Tibial artery (tissue), 4 donors: ENCODE measurements around the gene SAP30.

Experiments
- DNase-seq, 2 donors: peaks; one replicate each; pipeline ENCODE4 v3.0.0-alpha.2; 2019
- H3K27ac ChIP-seq, 2 donors: fragments of 200-600 bp; sonication (generic) in 1 of 2; 1 replicate in 1 of 2; 2 replicates in 1 of 2; pipeline ENCODE4 v1.5.1; 2018 to 2019; ENCODE audit warnings: mild to moderate bottlenecking in 1 of 2
- H3K27me3 ChIP-seq, 2 donors: fragments of 200-600 bp; sonication (generic) in 1 of 2; one replicate each; pipeline versions ENCODE4 v1.5.1 to v1.6.0; 2016 to 2019
- H3K36me3 ChIP-seq, 3 donors: fragments of 200-600 bp; sonication (generic) in 2 of 3; one replicate each; pipeline ENCODE4 v1.5.1; 2016 to 2019; ENCODE audit warnings: mild to moderate bottlenecking in 2 of 3
- H3K4me1 ChIP-seq, 4 donors: fragments of 200-600 bp; sonication (generic) in 2 of 4; 1 replicate in 3 of 4; 2 replicates in 1 of 4; pipeline ENCODE4 v1.5.1; 2016 to 2019
- H3K4me3 ChIP-seq, 2 donors: fragments of 200-600 bp; sonication (generic) in 1 of 2; 1 replicate in 1 of 2; 2 replicates in 1 of 2; pipeline ENCODE4 v1.5.1; 2018 to 2019; ENCODE audit warnings: mild to moderate bottlenecking in 2 of 2
- H3K9me3 ChIP-seq, 3 donors: fragments of 200-600 bp; sonication (generic) in 1 of 3; one replicate each; pipeline ENCODE4 v1.5.1; 2016 to 2019
- CTCF ChIP-seq, 2 experiments: fragments of 200-600 bp in 1 of 2; fragments of 450-650 bp in 1 of 2; IDR thresholded peaks; one replicate each; pipeline ENCODE4 v1.5.1; 2017 to 2019; ENCODE audit warnings: antibody characterized with exemption in 2 of 2, mild to moderate bottlenecking in 1 of 2, moderate library complexity in 1 of 2
- intact Hi-C: fragments of 100-400 bp; cut with DNase I; formaldehyde crosslinking; loops from one replicate; pipeline ENCODE4 v1.15.0; 2023; ENCODE audit warnings: low total_unique reads

SAP30 gene

DNA sequence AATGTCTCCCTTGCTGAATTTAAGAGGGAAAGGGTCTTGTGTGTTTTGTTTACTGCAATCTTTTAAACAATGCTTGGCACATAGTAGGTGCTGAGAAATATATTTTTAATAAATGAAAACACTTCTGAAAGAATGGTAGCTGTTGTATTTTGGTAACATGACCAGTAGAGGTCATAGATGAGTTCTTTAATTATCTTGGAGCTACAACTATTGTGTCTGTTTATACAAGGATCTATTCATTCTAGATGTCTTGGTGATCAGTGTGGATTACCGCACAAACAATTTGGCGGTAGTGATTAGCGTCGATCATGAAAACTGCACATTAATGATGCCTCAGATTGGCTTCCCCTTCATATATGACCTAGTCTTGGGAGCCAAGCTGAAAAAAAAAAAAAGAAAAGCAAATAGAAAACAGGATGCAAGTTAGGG lies 49.6 kb downstream of the SAP30 start:
- H3K27me3 ChIP-seq = no peaks in the 10 kb centered on the region
- no peak overlapping the region for H3K4me3 ChIP-seq
- peak; percentile 43 to 50 for TF ChIP-seq CTCF (IDR thresholded peaks at IDR 0.05)
- H3K36me3 ChIP-seq = no peaks in the 10 kb centered on the region
- intact Hi-C loops = no loop called here
- no peak for DNase-seq
- H3K9me3 ChIP-seq = no peaks in the 10 kb centered on the region
- no peak overlapping the region for H3K27ac ChIP-seq
- peaks cover 0 to 18% (median 3%) of the 10 kb centered on the region in 4 donors for H3K4me1 ChIP-seq

- Histone ChIP-seq H3K4me3 (no peak overlapping the region), H3K4me1 (peaks cover 0 to 22% (median 5%) of the 10 kb centered on the region in 4 donors), H3K36me3 (no peaks in the 10 kb centered on the region), H3K27me3 (no peaks in the 10 kb centered on the region), H3K9me3 (no peaks in the 10 kb centered on the region), H3K27ac (no peak overlapping the region)
- no peak for TF ChIP-seq CTCF (IDR thresholded peaks at IDR 0.05)
- intact Hi-C loops = no loop called here
- no peak for DNase-seq
Observed at GRCh38 chr4:173420801-173421200, 50.0 kb downstream of the SAP30 start.

- no peaks in the 10 kb centered on the region for H3K36me3 ChIP-seq
- no peak for DNase-seq
- no peaks in the 10 kb centered on the region for H3K27me3 ChIP-seq
- H3K9me3 ChIP-seq = no peaks in the 10 kb centered on the region
- intact Hi-C loops = loop anchor here (2.0 kb wide), 1 partner anchor 70 kb away; no protein-coding TSS in a partner anchor
- H3K4me1 ChIP-seq = peaks cover 0 to 40% (median 6%) of the 10 kb centered on the region in 4 donors
- H3K27ac ChIP-seq = peak overlapping the region; percentile 63 to 70
- no peak overlapping the region for H3K4me3 ChIP-seq
- TF ChIP-seq CTCF (IDR thresholded peaks at IDR 0.05) = no peak
Observed at GRCh38 chr4:173424899-173425805, 54.4 kb downstream of the SAP30 start.

DNA sequence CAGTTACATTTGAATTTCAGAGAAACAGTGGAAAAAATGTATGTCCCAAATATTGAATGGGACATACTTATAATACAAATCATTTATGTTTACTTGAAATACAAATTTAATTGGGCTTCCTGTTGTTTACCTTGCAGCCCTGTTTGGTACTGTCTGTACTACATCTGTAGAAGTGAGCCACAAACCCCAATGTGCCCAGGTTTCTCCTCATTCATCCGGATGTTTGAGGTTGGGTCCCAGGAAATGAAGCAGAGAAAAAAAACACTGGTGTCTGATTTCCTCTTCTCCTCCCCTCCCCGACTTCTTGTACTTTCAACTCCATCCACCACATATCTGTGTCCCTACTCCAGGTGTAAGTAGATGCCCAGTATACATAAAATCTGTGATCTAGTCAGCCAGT lies 55.3 kb downstream of the SAP30 start:
- DNase-seq = no peak
- Histone ChIP-seq H3K9me3 (no peaks in the 10 kb centered on the region), H3K4me1 (peaks cover 0 to 40% (median 6%) of the 10 kb centered on the region in 4 donors), H3K27ac (peak overlapping the region; percentile 63 to 70), H3K4me3 (no peak overlapping the region), H3K27me3 (no peaks in the 10 kb centered on the region), H3K36me3 (no peaks in the 10 kb centered on the region)
- no peak for TF ChIP-seq CTCF (IDR thresholded peaks at IDR 0.05)
- intact Hi-C loops = no loop called here
